K562 (cell line): ENCODE measurements around the gene ATXN10. TPM values are rescaled to one million over a fixed set of nuclear protein-coding genes. Genes with fewer than 3 reads are reported as not detected.

Experiments used
- ATAC-seq: fragments of 200-7000 bp; cut with Tn5 transposase; 3 replicates; pipeline ENCODE4 v1.9.1; 2020; ENCODE audit warnings: moderate library complexity
- BruUV-seq: library from RNA; stranded (reverse); fragments of 400-500 nt; replicated peaks from 2 replicates; lab custom pipeline; 2021; lab: Mats Ljungman, UMichigan
- CTCF ChIA-PET: fragments of 300-600 bp; formaldehyde crosslinking; extraction: SDS; loops from one replicate; lab custom pipeline; 2021; ENCODE audit warnings: low intra/inter-chr PET ratio; lab: Yijun Ruan, JAX
- POLR2A ChIA-PET: fragments of 300-600, 350-650 bp; sonication (Branson Sonifier 250); formaldehyde crosslinking; extraction: SDS; loops from one replicate; lab custom pipeline; 2021; ENCODE audit warnings: antibody characterized with exemption, inconsistent platforms; lab: Yijun Ruan, JAX
- DNase-seq, 4 experiments: peaks; one replicate each; pipeline versions ENCODE4 v3.0.0 to v3.0.0-alpha.2; 2011 to 2018; ENCODE audit warnings: low spot score in 3 of 4, mixed read lengths in 3 of 4; ENCODE audit errors: extremely low read depth in 1 of 4
- FAIRE-seq: peaks from 2 replicates; lab custom pipeline; 2011; peaks lifted over from hg19 to GRCh38; lab: Jason Lieb, UNC
- H2AFZ ChIP-seq: 2 replicates; pipeline ENCODE4 v1.6.0; 2011; ENCODE audit warnings: low read depth, low read length, control low read depth, inconsistent platforms
- H3K27ac ChIP-seq: fragments of 200-600 bp; 3 replicates; pipeline ENCODE4 v1.8.0; 2011; ENCODE audit warnings: low read depth, mild to moderate bottlenecking, control low read depth, inconsistent platforms, low read length, moderate library complexity, mixed read lengths; ENCODE audit errors: extremely low read depth
- H3K27me3 ChIP-seq, 2 experiments: fragments of 300-600 bp in 1 of 2; 2 replicates in 1 of 2; 3 replicates in 1 of 2; pipeline versions ENCODE4 v1.6.0 to v1.8.0; 2011; ENCODE audit warnings: inconsistent platforms in 2 of 2, low read length in 2 of 2, mild to moderate bottlenecking in 1 of 2, mixed read lengths in 1 of 2, moderate library complexity in 1 of 2; ENCODE audit not compliant: control insufficient read depth in 2 of 2, insufficient read depth in 2 of 2
- H3K36me3 ChIP-seq: fragments of 300-600 bp; 3 replicates; pipeline ENCODE4 v1.8.0; 2011; ENCODE audit warnings: mild to moderate bottlenecking, low read length, inconsistent platforms; ENCODE audit not compliant: control insufficient read depth, insufficient read depth
- H3K4me1 ChIP-seq, 2 experiments: fragments of 200-600 bp in 1 of 2; replicated peaks in 1 of 2; 2 replicates in 1 of 2; 3 replicates in 1 of 2; pipeline versions ENCODE4 v1.5.1 to v1.8.0; 2011; ENCODE audit warnings: inconsistent platforms in 2 of 2, low read length in 2 of 2, mild to moderate bottlenecking in 1 of 2, mixed read lengths in 1 of 2, moderate library complexity in 1 of 2; ENCODE audit not compliant: control insufficient read depth in 2 of 2, insufficient read depth in 2 of 2
- H3K4me2 ChIP-seq: 2 replicates; pipeline ENCODE4 v1.6.1; 2011; ENCODE audit warnings: low read length, control low read depth, inconsistent platforms, mixed read lengths; ENCODE audit not compliant: insufficient read depth
- H3K4me3 ChIP-seq: fragments of 200-600 bp; sonication (generic), shearing (Covaris generic); 2 replicates; pipeline ENCODE4 v1.5.1; 2016; ENCODE audit warnings: control low read depth, inconsistent platforms
- H3K79me2 ChIP-seq: fragments of 200-600 bp; 3 replicates; pipeline ENCODE4 v1.8.0; 2011; ENCODE audit warnings: low read length, inconsistent platforms; ENCODE audit not compliant: control insufficient read depth, insufficient read depth
- H3K9ac ChIP-seq, 2 experiments: 2 replicates each; pipeline versions ENCODE4 v1.6.0 to v1.6.1; 2011; ENCODE audit warnings: low read depth in 2 of 2, low read length in 2 of 2, control low read depth in 1 of 2, inconsistent platforms in 1 of 2, mild to moderate bottlenecking in 1 of 2, mixed read lengths in 1 of 2; ENCODE audit not compliant: insufficient read depth in 1 of 2
- H3K9me1 ChIP-seq: one replicate; pipeline ENCODE4 v1.6.0; 2011; ENCODE audit warnings: inconsistent platforms, mild to moderate bottlenecking, low read length, moderate library complexity; ENCODE audit not compliant: control insufficient read depth, insufficient read depth
- H3K9me3 ChIP-seq: replicated peaks from 2 replicates; pipeline ENCODE4 v1.5.1; 2011; ENCODE audit warnings: low read depth, low read length, inconsistent platforms; ENCODE audit not compliant: control insufficient read depth, insufficient read depth
- H4K20me1 ChIP-seq: replicated peaks from 2 replicates; pipeline ENCODE4 v1.6.1; 2011; ENCODE audit warnings: low read length, inconsistent platforms, mixed read lengths; ENCODE audit not compliant: control insufficient read depth, insufficient read depth
- CBFB ChIP-seq: sonication (generic); formaldehyde crosslinking; IDR thresholded peaks from 2 replicates; pipeline ENCODE4 v1.4.0; 2020; ENCODE audit warnings: mild to moderate bottlenecking, missing genetic modification reagents
- DDX20 ChIP-seq: fragments of 450-650 bp; IDR thresholded peaks from 2 replicates; pipeline ENCODE4 v1.6.1; 2016; ENCODE audit warnings: missing genetic modification characterization, low read depth, mild to moderate bottlenecking, missing compliant biosample characterization, moderate library complexity
- DMBX1 ChIP-seq: fragments of 250-450 bp; sonication (Bioruptor Pico); IDR thresholded peaks from 2 replicates; pipeline ENCODE4 v1.8.0; 2022; ENCODE audit warnings: inconsistent platforms, mild to moderate bottlenecking, moderate library complexity, borderline replicate concordance
- HES1 ChIP-seq: fragments of 450-650 bp; IDR thresholded peaks from 2 replicates; pipeline ENCODE4 v1.6.1; 2016; ENCODE audit warnings: low read depth, mild to moderate bottlenecking, moderate library complexity
- KDM2B ChIP-seq: fragments of 250-450 bp; sonication (Bioruptor Pico); IDR thresholded peaks from 2 replicates; pipeline ENCODE4 v1.8.0; 2021; ENCODE audit warnings: mild to moderate bottlenecking, moderate library complexity
- KLF1 ChIP-seq: fragments of 450-650 bp; IDR thresholded peaks from 2 replicates; pipeline ENCODE4 v1.6.1; 2016; ENCODE audit warnings: missing genetic modification characterization, missing compliant biosample characterization
- LEF1 ChIP-seq: fragments of 450-650 bp; IDR thresholded peaks from 2 replicates; pipeline ENCODE4 v1.6.1; 2016; ENCODE audit warnings: mild to moderate bottlenecking
- MAFG ChIP-seq: fragments of 450-650 bp; conservative IDR thresholded peaks from 2 replicates; pipeline ENCODE4 v1.6.1; 2016; ENCODE audit warnings: missing genetic modification characterization, missing compliant biosample characterization
- MEF2A ChIP-seq: IDR thresholded peaks from 2 replicates; pipeline ENCODE4 v1.6.1; 2011; ENCODE audit warnings: low read depth, mild to moderate bottlenecking, low read length, moderate library complexity; ENCODE audit not compliant: control insufficient read depth
- NCOR1 ChIP-seq: fragments of 450-650 bp; IDR thresholded peaks from 2 replicates; pipeline ENCODE4 v1.6.1; 2016; ENCODE audit warnings: mild to moderate bottlenecking, moderate library complexity
- POLR2H ChIP-seq: IDR thresholded peaks from 2 replicates; pipeline ENCODE4 v1.6.1; 2016; ENCODE audit warnings: missing genetic modification characterization, low read depth, mild to moderate bottlenecking, control low read depth, missing compliant biosample characterization, moderate library complexity
- SUPT5H ChIP-seq: fragments of 450-650 bp; IDR thresholded peaks from 2 replicates; pipeline ENCODE4 v1.6.1; 2016
- TAF15 ChIP-seq: fragments of 200-400 bp; formaldehyde crosslinking; IDR thresholded peaks from 2 replicates; pipeline ENCODE4 v1.6.1; 2017; ENCODE audit warnings: mild to moderate bottlenecking, low read depth, low read length, moderate library complexity
- ZBTB2 ChIP-seq: fragments of 450-650 bp; IDR thresholded peaks from 2 replicates; pipeline ENCODE4 v1.6.1; 2016; ENCODE audit warnings: antibody characterized with exemption
- ZNF263 ChIP-seq: sonication (generic); formaldehyde crosslinking; IDR thresholded peaks from 2 replicates; pipeline ENCODE4 v1.8.0; 2022; ENCODE audit warnings: mild to moderate bottlenecking, missing genetic modification reagents, borderline replicate concordance
- WGBS: fragments of 100-300 bp; shearing (Covaris generic); methylation state at CpG from one replicate; pipeline ENCODE4 v1.1.6; 2016; ENCODE audit warnings: low coverage, mixed read lengths; ENCODE audit not compliant: insufficient coverage; ENCODE audit errors: missing lambda C conversion rate; 5-methylcytosine and 5-hydroxymethylcytosine counted together
- in situ Hi-C: fragments of 300-500 bp; cut with MboI; formaldehyde crosslinking; loops from 4 replicates; pipeline ENCODE4 v1.15.0; 2018; ENCODE audit warnings: inconsistent platforms, mixed read lengths
- intact Hi-C: fragments of 100-400 bp; cut with micrococcal nuclease; formaldehyde crosslinking; loops from 2 replicates; pipeline ENCODE4 v1.14.2; 2022
- polyA plus RNA-seq, 8 experiments: library from polyadenylated mRNA; depleted of rRNA in 4 of 8; stranded (reverse) in 5 of 8; unstranded in 3 of 8; fragments of >200 nt; fragmentation: Nextera tagmentation in 2 of 8; fragmentation: Illumina TruSeq in 1 of 8; extraction: Ambion mirVana in 2 of 8; extraction: Trizol in 1 of 8; gene quantifications; 2 replicates each; pipeline versions ENCODE4 v1.2.1 to v1.2.3, GENCODE V29; 2011 to 2014; ENCODE audit warnings: inconsistent platforms in 1 of 8, missing spikeins in 1 of 8
- total RNA-seq, 7 experiments: library from RNA; depleted of rRNA in 6 of 7; stranded (reverse); fragments of >200 nt in 6 of 7; fragmentation: Illumina TruSeq in 2 of 7; extraction: Trizol in 2 of 7; gene quantifications; 2 replicates each; pipeline versions ENCODE4 v1.2.1 to v1.2.3, GENCODE V29; 2011 to 2021; ENCODE audit warnings: low replicate concordance in 1 of 7

Gene ATXN10
- total and polyA plus RNA-seq, 9 of the 15 experiments (the other 6 are each of a cell fraction or from before 2014, with no cell fraction given) = 11.5 to 190 (median 33.6) TPM

- POLR2A ChIA-PET = no interaction called here
- Histone ChIP-seq H3K9me3 (no peaks in the 10 kb centered on the region), H3K4me1 (peaks cover 5 to 11% of the 10 kb centered on the region in 2 experiments; a peak in 3 of 5 replicates), H2AFZ (no peak overlapping the region), H4K20me1 (peaks cover 10% of the 10 kb centered on the region), H3K79me2 (peaks cover 12% of the 10 kb centered on the region), H3K4me2 (no peak overlapping the region), H3K36me3 (peaks cover 1% of the 10 kb centered on the region; the same call in 1 of the 3 replicates), H3K27me3 (no peaks in the 10 kb centered on the region), H3K4me3 (no peak overlapping the region), H3K9me1 (no peaks in the 10 kb centered on the region), H3K9ac (no peak overlapping the region), H3K27ac (no peak overlapping the region)
- no peak for FAIRE-seq
- CTCF ChIA-PET = no interaction called here
- intact Hi-C loops = no loop called here
- no peak for TF ChIP-seq DMBX1
- ATAC-seq = no peak
- no peak for DNase-seq
- 78% methylated on average over 5 of the region's 5 CpGs for WGBS
- no TSS peak for BruUV-seq
- in situ Hi-C loops = no loop called here
These were observed 13.3 kb downstream of the ATXN10 start for GRCh38 chr22:45684752-45685574.

GRCh38 chr22:45686004-45686403 is 14.4 kb downstream of the ATXN10 start:
- peaks cover 12% of the 10 kb centered on the region for H3K79me2 ChIP-seq
- CTCF ChIA-PET = no interaction called here
- TF ChIP-seq TAF15 (no peak), KLF1 (no peak), DDX20 (tag) (no peak), MEF2A (no peak), ZNF263 (CRISPR knock-in tag) (no peak), CBFB (CRISPR knock-in tag) (no peak), NCOR1 (no peak), SUPT5H (no peak), POLR2H (no peak), KDM2B (CRISPR knock-in tag) (no peak), MAFG (tag) (no peak), ZBTB2 (no peak), HES1 (no peak), LEF1 (no peak)

More at GRCh38 chr22:45686004-45686403, 14.4 kb downstream of the ATXN10 start:
- no TSS peak for BruUV-seq
- peaks cover 4% of the 10 kb centered on the region; the same call in 1 of the 3 replicates for H3K36me3 ChIP-seq
- peaks cover 10% of the 10 kb centered on the region for H4K20me1 ChIP-seq
- POLR2A ChIA-PET = interaction anchor here (0.7 kb wide), 1 partner anchor 15 kb away, joined by 3 read pairs; no protein-coding TSS in a partner anchor
- H3K9me1 ChIP-seq = no peaks in the 10 kb centered on the region
- H3K4me2 ChIP-seq = no peak overlapping the region
- no peaks in the 10 kb centered on the region for H3K9me3 ChIP-seq
- no peak overlapping the region for H3K9ac ChIP-seq
- peaks cover 5 to 11% of the 10 kb centered on the region in 2 experiments; a peak in 3 of 5 replicates for H3K4me1 ChIP-seq
- no peak overlapping the region for H3K27ac ChIP-seq
- FAIRE-seq = no peak
- H2AFZ ChIP-seq = no peak overlapping the region
- ATAC-seq = no peak
- DNase-seq = no peak
- WGBS = 38% methylated on average over 2 of the region's 2 CpGs
- intact Hi-C loops (no loop called here), in situ Hi-C loops (no loop called here)
- no peak overlapping the region for H3K4me3 ChIP-seq
- no peaks in the 10 kb centered on the region for H3K27me3 ChIP-seq
